Common myeloid progenitor, CD34-positive (primary cell): Measurements from ENCODE around the gene NACA2.
"Not testable (repeated sequence)": the region's sequence is repeated elsewhere in the genome, so short reads cannot be mapped to it uniquely, and the experiment has no call there.

Experiments
- CTCF ChIA-PET: fragments of 350-600 bp; sonication (Branson Sonifier 250); formaldehyde crosslinking; loops from one replicate; lab custom pipeline; 2021; ENCODE audit warnings: antibody characterized with exemption; lab: Charles Lee
- POLR2A ChIA-PET: fragments of 350-600 bp; sonication (Branson Sonifier 250); formaldehyde crosslinking; loops from one replicate; lab custom pipeline; 2021; ENCODE audit warnings: antibody characterized with exemption; lab: Charles Lee
- DNase-seq, 3 donors: peaks; one replicate each; pipeline versions ENCODE4 v3.0.0 to v3.0.0-alpha.2; 2013
- H3K27ac ChIP-seq, 2 experiments: 1 replicate in 1 of 2; 2 replicates in 1 of 2; pipeline ENCODE4 v1.7.0; 2013; ENCODE audit warnings: inconsistent platforms in 2 of 2, low read length in 2 of 2, mild to moderate bottlenecking in 2 of 2, low read depth in 1 of 2, moderate library complexity in 1 of 2; ENCODE audit not compliant: severe bottlenecking in 2 of 2, insufficient read depth in 1 of 2, poor library complexity in 1 of 2
- H3K27me3 ChIP-seq, 5 experiments: replicated peaks in 2 of 5; 1 replicate in 3 of 5; 2 replicates in 2 of 5; pipeline versions ENCODE4 v1.6.1 to v1.7.0; 2013; ENCODE audit warnings: low read length in 4 of 5, mild to moderate bottlenecking in 2 of 5, moderate library complexity in 2 of 5, inconsistent platforms in 1 of 5; ENCODE audit not compliant: insufficient read depth in 5 of 5, control insufficient read depth in 4 of 5
- H3K36me3 ChIP-seq, 4 experiments: 1 replicate in 2 of 4; 2 replicates in 2 of 4; pipeline versions ENCODE4 v1.6.1 to v1.7.0; 2013; ENCODE audit warnings: low read length in 3 of 4, control low read depth in 1 of 4, mild to moderate bottlenecking in 1 of 4; ENCODE audit not compliant: control insufficient read depth in 4 of 4, insufficient read depth in 4 of 4
- H3K4me1 ChIP-seq, 4 experiments: 1 replicate in 3 of 4; 2 replicates in 1 of 4; pipeline versions ENCODE4 v1.6.1 to v1.7.1; 2013; ENCODE audit warnings: low read length in 3 of 4, mild to moderate bottlenecking in 3 of 4, control low read depth in 1 of 4, inconsistent platforms in 1 of 4, moderate library complexity in 1 of 4; ENCODE audit not compliant: control insufficient read depth in 4 of 4, insufficient read depth in 4 of 4; ENCODE audit errors: control extremely low read depth in 1 of 4
- H3K4me3 ChIP-seq, 7 experiments: 1 replicate in 4 of 7; 2 replicates in 3 of 7; pipeline versions ENCODE4 v1.5.1 to v1.7.0; 2013; ENCODE audit warnings: mild to moderate bottlenecking in 7 of 7, low read length in 6 of 7, moderate library complexity in 6 of 7, inconsistent platforms in 2 of 7, low read depth in 2 of 7, control low read depth in 1 of 7; ENCODE audit not compliant: insufficient read depth in 4 of 7, control insufficient read depth in 1 of 7; ENCODE audit errors: extremely low read depth in 1 of 7
- H3K9me3 ChIP-seq, 5 experiments: 1 replicate in 4 of 5; 2 replicates in 1 of 5; pipeline versions ENCODE4 v1.6.1 to v1.7.1; 2013; ENCODE audit warnings: low read length in 4 of 5, mild to moderate bottlenecking in 2 of 5, inconsistent platforms in 1 of 5, low read depth in 1 of 5, moderate library complexity in 1 of 5; ENCODE audit not compliant: control insufficient read depth in 4 of 5, insufficient read depth in 2 of 5; ENCODE audit errors: control extremely low read depth in 1 of 5
- WGBS: methylation state at CpG from one replicate; pipeline ENCODE4 v1.1.5; 2013; ENCODE audit not compliant: insufficient coverage; 5-methylcytosine and 5-hydroxymethylcytosine counted together

Gene NACA2

GRCh38 chr17:61594294-61594825 is 3.3 kb upstream of the NACA2 start:
- CTCF ChIA-PET: no interaction called here
- POLR2A ChIA-PET: interaction anchor here (0.6 kb wide), 1 partner anchor 46 kb away, joined by 5 read pairs; no protein-coding TSS in a partner anchor
- H3K9me3 ChIP-seq: no peaks in the 10 kb centered on the region
- no peak for DNase-seq
- H3K27me3 ChIP-seq: peaks cover 3 to 40% (median 14%) of the 10 kb centered on the region in 5 experiments
- no peak overlapping the region for H3K27ac ChIP-seq
- H3K4me1 ChIP-seq: no peaks in the 10 kb centered on the region
- no peak overlapping the region for H3K4me3 ChIP-seq
- H3K36me3 ChIP-seq: no peaks in the 10 kb centered on the region
- 98% methylated on average over 4 of the region's 5 CpGs for WGBS

GRCh38 chr17:61593426-61593825 is 2.4 kb upstream of the NACA2 start:
- Histone ChIP-seq H3K4me1 (no peaks in the 10 kb centered on the region), H3K27ac (no peak overlapping the region), H3K36me3 (no peaks in the 10 kb centered on the region), H3K9me3 (no peaks in the 10 kb centered on the region), H3K27me3 (peaks cover 3 to 37% (median 14%) of the 10 kb centered on the region in 5 experiments), H3K4me3 (no peak overlapping the region)
- POLR2A ChIA-PET: no interaction called here
- WGBS: 58% methylated on average over 4 of the region's 7 CpGs
- CTCF ChIA-PET: interaction anchor here (1.2 kb wide), 1 partner anchor 9 kb away, joined by 3 read pairs; no protein-coding TSS in a partner anchor
- DNase-seq: no peak

GRCh38 chr17:61591930-61592329 is 911 bp upstream of the NACA2 start:
- 99% methylated on average over 7 of the region's 8 CpGs for WGBS
- Histone ChIP-seq H3K27ac (no peak overlapping the region), H3K9me3 (no peaks in the 10 kb centered on the region), H3K4me1 (no peaks in the 10 kb centered on the region), H3K27me3 (peaks cover 3 to 41% (median 14%) of the 10 kb centered on the region in 5 experiments), H3K4me3 (no peak overlapping the region), H3K36me3 (no peaks in the 10 kb centered on the region)
- ChIA-PET POLR2A (no interaction called here), CTCF (no interaction called here)
- no peak for DNase-seq

- Histone ChIP-seq H3K36me3 (no peaks in the 10 kb centered on the region), H3K27me3 (peaks cover 2 to 32% (median 11%) of the 10 kb centered on the region in 5 experiments), H3K4me3 (no peak overlapping the region), H3K27ac (no peak overlapping the region), H3K9me3 (no peaks in the 10 kb centered on the region), H3K4me1 (no peaks in the 10 kb centered on the region)
- ChIA-PET POLR2A (no interaction called here), CTCF (no interaction called here)
- DNase-seq: no peak
- WGBS: 97% methylated on average over 3 of the region's 5 CpGs
These were observed 1.0 kb downstream of the NACA2 start for GRCh38 chr17:61589990-61590389.

- DNase-seq: no peak
- Histone ChIP-seq H3K36me3 (no peaks in the 10 kb centered on the region), H3K27ac (no peak overlapping the region), H3K4me1 (no peaks in the 10 kb centered on the region), H3K4me3 (no peak overlapping the region), H3K27me3 (peaks cover 3 to 22% (median 9%) of the 10 kb centered on the region in 5 experiments), H3K9me3 (no peaks in the 10 kb centered on the region)
- CTCF ChIA-PET: interaction anchor here (1.0 to 2.1 kb wide), 3 partner anchors 29 to 176 kb away, joined by 3 to 5 read pairs (median 4); no protein-coding TSS in a partner anchor
- POLR2A ChIA-PET: no interaction called here
- WGBS: 86% methylated on average over 1 of the region's 4 CpGs
These were observed 3.0 kb downstream of the NACA2 start for GRCh38 chr17:61587807-61588660.

GRCh38 chr17:61587242-61587641 is 3.8 kb downstream of the NACA2 start:
- ChIA-PET POLR2A (no interaction called here), CTCF (interaction anchor here (1.0 to 2.5 kb wide), 3 partner anchors 13 to 175 kb away, joined by 4 to 5 read pairs (median 5); no protein-coding TSS in a partner anchor)
- Histone ChIP-seq H3K9me3 (no peaks in the 10 kb centered on the region), H3K27me3 (peaks cover 4 to 27% (median 7%) of the 10 kb centered on the region in 5 experiments), H3K27ac (no peak overlapping the region), H3K36me3 (no peaks in the 10 kb centered on the region), H3K4me3 (no peak overlapping the region), H3K4me1 (no peaks in the 10 kb centered on the region)
- DNase-seq: no peak
- no CpG with 5 or more reads among the region's 1 CpG for WGBS

GRCh38 chr17:61586622-61587021 is 4.4 kb downstream of the NACA2 start:
- H3K4me3 ChIP-seq, H3K9me3 ChIP-seq, DNase-seq, H3K4me1 ChIP-seq, H3K36me3 ChIP-seq, POLR2A ChIA-PET, H3K27ac ChIP-seq: not testable (repeated sequence)
- peaks cover 2 to 29% (median 7%) of the 10 kb centered on the region in 5 experiments for H3K27me3 ChIP-seq
- CTCF ChIA-PET: interaction anchor here (2.1 to 2.5 kb wide), 2 partner anchors 12 to 174 kb away, joined by 5 read pairs; no protein-coding TSS in a partner anchor
- no CpG with 5 or more reads among the region's 3 CpGs for WGBS
